HG02759 (cell line): ENCODE results near the gene MIEF1.
A peak's percentile ranks its signal among the peaks of the same experiment; 100 is the strongest.

Source experiments
- ATAC-seq: cut with Tn5 transposase; IDR thresholded peaks from one replicate; pipeline ENCODE4 v1.9.1; 2021; ENCODE audit warnings: mild to moderate bottlenecking, moderate library complexity; ENCODE audit not compliant: unreplicated experiment

The MIEF1 gene

GRCh38 chr22:39527481-39527961 lies 25.4 kb downstream of the MIEF1 start:
- no peak for ATAC-seq

- ATAC-seq: no peak
These were observed 26.1 kb downstream of the MIEF1 start for GRCh38 chr22:39528080-39528661.

DNA sequence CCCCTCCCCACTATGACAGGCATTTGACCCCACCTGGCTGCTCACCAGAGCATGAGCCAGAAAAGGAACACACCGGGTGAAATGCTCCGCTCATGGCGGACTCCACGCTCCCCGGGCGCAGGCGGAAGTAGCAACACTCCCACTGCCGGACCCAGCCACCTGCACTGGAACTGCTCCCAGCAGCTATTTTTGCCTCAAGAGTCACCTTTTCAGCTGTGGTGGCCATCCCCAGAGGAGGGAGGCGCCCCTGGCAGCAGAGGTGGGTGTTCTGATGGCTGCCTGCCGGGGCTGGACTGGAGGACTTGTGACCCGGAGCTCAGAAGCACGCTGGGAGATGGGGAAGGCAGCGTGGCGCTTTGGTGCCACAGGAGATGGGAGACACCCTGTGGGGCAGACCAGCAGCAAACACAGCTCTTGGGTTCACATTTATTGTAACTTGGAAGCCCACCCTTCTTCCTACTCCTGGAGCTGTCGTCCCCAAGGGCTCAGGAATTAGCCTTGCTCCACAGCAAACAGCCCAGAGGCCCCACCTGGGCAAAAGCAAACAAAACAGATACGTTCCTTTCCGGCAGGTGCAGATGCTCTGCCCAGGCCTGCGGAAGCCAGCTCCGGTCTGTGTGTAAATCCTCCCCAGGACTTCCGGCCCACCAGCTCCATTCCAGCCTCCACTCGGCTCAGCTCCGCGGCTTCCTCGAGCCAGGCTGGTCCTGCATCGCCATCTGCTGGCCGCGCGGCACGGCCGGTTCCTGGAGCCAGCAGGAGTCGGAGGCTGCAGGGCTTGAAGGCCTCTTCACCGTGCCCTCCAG lies 26.8 kb downstream of the MIEF1 start:
- ATAC-seq: peak; percentile 33

GRCh38 chr22:39529487-39529851 lies 27.4 kb downstream of the MIEF1 start:
- no peak for ATAC-seq

- ATAC-seq: no peak
These were observed 28.0 kb downstream of the MIEF1 start for GRCh38 chr22:39530116-39530515.

DNA sequence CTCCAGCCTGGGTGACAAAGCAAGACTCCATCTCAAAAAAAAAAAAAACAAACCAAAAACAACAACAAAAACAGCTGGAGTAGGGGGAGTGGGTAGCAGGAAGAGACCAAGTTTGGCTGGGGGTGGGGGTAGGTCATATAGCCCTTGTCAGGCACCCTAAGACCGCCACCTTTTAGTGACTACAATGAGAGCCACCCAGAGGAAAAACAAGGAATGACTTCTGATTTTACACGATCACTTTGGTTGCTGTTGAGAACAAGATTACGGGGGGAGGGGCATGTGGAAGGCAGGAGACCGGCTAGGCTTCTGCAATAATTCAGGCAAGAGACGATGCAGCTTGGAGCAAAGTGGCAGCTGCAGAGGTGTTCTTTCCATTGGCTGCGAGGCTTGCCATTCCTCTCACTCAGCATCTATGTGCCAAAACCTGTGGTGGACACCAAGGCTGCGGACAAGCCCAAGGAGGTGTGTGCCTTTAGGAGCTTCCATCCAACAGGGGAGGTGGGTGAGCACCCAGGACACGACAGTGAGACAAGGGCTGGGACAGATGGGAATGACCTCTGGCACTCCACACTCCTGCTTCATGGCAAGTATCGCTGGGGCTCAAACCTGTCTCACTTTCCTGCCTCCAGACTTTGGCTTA lies 28.7 kb downstream of the MIEF1 start:
- ATAC-seq: no peak

GRCh38 chr22:39532215-39533073 lies 30.4 kb downstream of the MIEF1 start, which contains the start of gene RPS19BP1:
Gene RPS19BP1, minus strand, starts transcription at chr22:39532748. Its CDS starts 10 bp downstream, at chr22:39532738.
- ATAC-seq: peak; percentile 81

GRCh38 chr22:39534092-39534506 lies 32.0 kb downstream of the MIEF1 start:
- no peak for ATAC-seq

DNA sequence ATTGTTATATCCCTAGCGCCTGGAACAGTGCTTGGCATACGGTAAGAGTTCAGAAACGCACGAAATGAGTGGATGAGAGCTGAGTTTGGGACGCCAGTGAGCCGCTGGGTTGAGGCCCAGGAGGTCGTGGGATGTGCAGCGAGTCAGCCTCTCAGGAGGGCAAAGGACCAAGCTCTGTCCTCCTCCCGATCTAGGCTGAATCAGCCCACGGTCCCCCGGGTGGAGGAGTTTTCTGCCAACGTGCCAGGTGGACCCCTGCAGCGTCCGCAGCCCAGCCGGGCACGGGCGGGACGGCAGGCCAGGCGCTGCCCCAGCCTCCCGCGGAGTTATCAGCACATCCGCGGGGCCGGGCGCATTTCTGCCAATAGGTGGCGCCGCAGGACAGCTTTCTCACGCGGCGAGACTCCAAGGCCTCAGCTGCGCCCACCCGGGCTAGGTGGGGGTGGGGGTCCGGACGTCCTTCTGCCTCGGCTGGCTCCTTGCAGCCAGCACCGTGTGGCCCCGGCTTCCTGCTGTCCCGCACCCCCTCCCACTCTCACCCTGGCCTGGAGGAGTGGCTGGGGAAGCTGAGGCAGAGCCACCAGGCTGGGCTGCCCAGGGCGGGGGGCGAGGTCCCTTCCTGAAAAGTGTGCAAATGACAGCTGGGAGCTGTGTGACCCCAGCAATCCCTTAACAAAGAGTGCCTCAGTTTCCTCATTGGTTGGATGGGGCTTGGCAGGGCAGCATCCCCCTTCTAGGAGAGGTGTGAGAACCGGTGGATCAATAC lies 32.7 kb downstream of the MIEF1 start:
- ATAC-seq: no peak

DNA sequence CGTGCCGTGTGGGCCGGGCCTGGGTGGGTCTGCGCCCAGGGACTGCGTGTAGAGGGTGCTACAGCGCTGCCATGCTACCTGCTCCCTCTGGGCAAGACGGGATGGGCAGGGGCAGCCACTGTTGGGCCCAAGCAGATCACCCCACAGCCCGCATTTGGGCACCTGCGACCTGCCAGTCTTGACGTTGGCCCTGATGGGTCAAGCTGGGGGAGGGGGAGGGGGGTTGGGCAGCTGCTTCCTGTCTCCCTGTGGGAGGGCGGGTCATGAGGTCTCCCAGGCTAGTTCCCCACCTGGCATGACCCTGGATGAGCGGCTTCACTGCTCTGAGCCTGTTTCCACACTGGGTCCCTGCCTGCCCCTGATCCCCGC lies 33.3 kb downstream of the MIEF1 start:
- no peak for ATAC-seq

DNA sequence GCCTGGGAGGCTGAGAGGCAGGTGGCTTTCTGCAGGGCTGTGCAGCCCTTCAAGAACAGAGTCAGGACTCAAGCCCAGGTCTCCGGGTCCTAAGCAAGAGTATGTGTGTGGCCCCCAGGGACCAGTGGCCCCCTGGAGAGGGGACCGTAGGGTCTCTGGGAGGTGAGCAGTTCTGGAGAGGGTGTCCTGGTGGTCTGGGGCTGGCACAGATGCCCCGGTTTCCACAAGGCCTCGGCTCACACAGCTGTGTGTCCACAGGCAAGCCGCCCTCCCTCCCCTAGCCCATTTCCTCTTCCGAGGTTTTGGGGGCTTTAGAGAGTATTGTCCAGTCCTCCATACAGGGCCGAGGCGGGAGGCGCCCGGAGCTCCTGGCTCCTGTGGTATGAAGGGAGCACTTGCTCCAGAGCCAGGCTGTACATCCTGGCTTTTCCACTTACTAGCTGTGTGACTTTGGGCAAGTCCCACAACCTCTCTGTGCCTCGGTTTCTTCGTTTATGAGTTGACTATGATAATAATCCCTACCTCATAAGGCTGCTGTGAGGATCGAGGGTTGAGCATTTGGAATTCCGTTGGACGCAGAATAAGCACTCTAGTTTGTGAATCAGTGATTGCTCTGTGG lies 33.9 kb downstream of the MIEF1 start:
- no peak for ATAC-seq

DNA sequence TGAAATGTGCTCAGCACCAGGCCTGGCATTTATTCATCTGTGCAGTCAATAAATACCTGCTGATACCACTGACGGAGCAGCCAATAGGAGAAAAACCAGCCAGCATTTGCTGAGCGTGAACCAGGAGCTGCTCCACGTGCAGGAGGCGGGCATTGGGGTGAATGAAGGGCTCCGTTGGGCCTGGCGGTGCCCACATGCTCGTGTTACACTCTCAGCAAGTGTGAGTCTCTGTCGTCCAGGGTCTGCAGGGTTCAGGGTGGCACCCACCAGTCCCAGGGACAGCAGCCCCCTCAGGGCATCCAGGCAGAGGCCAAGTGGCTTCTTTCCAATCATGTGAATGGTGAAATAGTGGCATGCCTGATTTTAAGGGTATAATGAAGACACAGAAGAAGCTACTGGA lies 34.6 kb downstream of the MIEF1 start:
- ATAC-seq: no peak

GRCh38 chr22:39537975-39538374 lies 35.9 kb downstream of the MIEF1 start:
- no peak for ATAC-seq

DNA sequence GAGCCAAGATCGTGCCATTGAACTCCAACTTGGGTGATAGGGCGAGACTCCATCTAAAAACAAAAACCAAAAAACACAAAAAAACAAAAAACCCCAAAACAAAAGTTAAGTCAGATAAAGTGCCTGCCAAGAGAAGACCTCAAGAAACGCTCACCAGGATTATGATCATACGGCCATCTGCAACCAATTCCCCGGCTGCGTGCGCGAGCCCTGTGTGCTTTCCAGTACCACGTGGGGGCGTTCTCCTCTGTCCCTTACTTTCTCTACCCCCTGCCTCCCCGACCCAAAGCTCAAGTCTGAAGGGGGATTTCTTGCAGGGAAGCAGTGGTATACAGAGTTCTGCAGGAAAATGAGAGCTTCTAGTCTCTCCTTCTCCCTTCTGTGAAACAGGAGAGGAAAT lies 41.0 kb downstream of the MIEF1 start:
- ATAC-seq: no peak

DNA sequence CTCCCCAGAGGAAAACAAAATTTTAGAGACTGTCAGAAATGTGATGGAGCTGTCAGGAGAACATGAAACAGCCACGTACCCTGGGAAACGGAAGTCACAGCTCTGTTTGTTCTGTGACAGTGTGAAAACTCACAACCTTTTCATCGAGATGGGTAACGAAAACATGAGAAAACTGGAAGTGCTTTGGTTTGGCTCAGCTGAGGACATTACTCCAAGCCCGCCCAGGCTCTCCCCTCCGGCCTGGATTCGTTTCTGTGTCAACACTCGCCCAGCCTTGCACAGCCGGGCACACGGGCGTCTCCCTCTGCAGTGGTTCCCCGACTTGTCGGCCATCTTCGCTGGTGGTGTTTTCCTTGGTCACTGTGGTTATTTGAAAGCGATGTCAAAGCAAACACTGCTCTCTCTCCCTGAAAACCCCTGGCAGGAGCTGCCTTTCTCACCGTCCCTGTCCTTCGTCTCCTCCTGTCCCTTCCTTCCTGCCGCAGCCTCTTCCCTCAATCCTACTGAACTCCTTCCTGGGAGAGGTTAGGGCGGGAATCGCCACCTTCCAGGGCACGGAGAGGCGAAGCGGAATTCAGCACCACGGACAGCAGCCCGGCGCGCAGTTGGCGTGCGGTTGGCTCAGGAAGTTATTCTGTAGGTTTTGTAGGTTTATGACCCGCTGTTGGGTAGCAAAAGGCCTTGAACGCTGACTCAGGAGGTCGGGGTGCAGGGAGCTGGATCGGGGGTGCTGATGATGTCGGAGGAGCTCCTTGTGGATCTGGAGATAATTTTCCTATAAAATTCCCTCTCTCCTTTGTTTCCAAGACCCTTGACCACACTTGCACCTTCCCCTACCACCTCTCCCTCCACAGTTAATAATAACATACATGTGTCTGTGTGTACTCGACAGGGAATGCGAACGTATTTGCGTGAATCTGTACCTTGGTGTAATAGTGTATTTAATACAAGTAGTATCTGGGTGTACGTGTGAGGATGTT lies 43.6 kb downstream of the MIEF1 start:
- ATAC-seq: no peak

DNA sequence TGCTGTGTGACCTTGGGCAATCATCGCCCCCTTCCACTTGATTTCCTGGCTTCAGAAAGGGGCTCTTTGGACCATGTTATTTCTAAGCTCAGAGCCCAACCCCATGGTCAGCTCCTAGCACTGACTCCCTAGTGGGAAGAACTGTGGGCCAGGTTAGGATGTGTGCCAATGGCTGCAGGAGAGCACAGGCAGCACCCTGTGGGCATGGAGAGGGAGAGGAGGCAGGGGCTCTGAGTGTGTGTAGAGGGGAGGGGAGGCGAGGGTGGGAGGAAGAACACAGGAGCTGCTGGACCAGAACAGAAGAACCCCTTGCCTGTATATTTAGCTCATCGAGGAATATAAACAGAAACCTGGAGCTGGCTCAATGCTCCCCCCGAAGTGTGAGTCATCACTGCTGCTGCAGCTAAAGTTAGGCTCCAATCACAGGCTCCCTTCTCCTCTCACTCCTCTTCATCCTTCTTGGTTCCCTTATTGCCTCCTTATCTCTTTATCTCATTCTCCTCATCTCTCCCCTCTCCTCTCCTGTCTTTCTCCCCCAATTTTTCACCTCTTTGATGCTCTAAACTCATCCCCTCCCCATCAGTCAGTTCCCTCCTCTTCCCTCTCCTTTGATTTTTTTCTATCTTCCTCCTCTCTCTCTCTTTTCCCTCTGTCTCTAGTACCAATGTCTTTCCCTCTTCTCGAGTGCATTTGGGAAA lies 44.9 kb downstream of the MIEF1 start:
- no peak for ATAC-seq

DNA sequence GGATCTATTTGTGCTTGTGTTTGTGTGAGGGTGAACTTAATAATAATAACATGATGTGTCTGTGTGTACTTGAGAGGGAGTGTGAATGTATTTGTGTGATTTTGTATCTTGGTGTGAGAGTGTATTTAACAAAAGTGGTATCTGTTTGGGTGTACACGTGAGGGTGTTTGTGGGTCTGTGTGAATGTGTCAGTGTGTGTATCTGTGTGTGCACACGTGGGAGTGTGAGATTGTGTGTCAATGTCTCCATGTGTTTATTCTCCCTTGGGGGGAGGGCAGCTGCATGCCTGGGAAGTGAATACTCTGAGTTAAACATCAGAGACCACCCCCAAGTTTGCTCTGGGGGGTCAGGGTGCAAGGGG lies 45.5 kb downstream of the MIEF1 start:
- ATAC-seq: no peak

GRCh38 chr22:39553429-39553828 lies 51.3 kb downstream of the MIEF1 start:
- no peak for ATAC-seq
